Measurements from ENCODE around the gene METTL2A. TPM values are rescaled to one million over a fixed set of nuclear protein-coding genes. Genes with fewer than 3 reads are reported as not detected.
A peak's percentile ranks its signal among the peaks of the same experiment; 100 is the strongest.
"Not testable (repeated sequence)": the region's sequence is repeated elsewhere in the genome, so short reads cannot be mapped to it uniquely, and the experiment has no call there.

METTL2A gene
- polyA plus RNA-seq, 2 donors = 4.5 to 10.5 TPM

DNA sequence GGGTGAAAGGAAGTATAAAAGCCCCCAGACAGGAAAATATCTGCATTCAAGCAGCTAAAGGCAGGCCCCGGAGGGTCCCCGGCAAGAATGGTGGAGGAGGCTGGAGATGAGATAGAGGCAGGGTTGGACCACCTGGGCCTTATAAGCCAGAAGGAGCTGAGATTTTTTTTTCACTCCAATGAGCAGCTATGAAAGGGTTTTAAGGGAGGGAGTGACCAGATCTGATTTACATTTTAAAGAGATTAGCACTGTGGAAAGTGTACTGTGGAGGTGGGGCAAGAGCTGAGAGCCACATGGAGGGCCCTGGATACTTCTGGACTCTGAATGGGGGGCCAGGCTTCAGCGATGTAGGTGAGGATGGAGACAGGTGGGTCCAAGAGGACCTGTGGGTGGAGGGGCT, 40.7 kb downstream of the METTL2A start:
- not testable (repeated sequence) for H3K27ac ChIP-seq (ENCODE audit: low read depth in 2 of 2, low read length in 1 of 2); H3K27me3 ChIP-seq (ENCODE audit: control insufficient read depth in 1 of 2, insufficient read depth in 2 of 2, low read length in 2 of 2); H3K4me3 ChIP-seq (ENCODE audit: low read depth in 1 of 2, low read length in 2 of 2); H3K36me3 ChIP-seq (ENCODE audit: control insufficient read depth in 2 of 2, insufficient read depth in 2 of 2, low read length in 1 of 2); H3K4me1 ChIP-seq (ENCODE audit: control insufficient read depth in 2 of 2, insufficient read depth in 2 of 2, low read length in 1 of 2); H3K9me3 ChIP-seq (ENCODE audit: control insufficient read depth in 2 of 2, insufficient read depth in 1 of 2, low read depth in 1 of 2, low read length in 1 of 2)
- 88 to 96% methylated on average over 3 of the region's 3 CpGs for WGBS, 2 donors

DNA sequence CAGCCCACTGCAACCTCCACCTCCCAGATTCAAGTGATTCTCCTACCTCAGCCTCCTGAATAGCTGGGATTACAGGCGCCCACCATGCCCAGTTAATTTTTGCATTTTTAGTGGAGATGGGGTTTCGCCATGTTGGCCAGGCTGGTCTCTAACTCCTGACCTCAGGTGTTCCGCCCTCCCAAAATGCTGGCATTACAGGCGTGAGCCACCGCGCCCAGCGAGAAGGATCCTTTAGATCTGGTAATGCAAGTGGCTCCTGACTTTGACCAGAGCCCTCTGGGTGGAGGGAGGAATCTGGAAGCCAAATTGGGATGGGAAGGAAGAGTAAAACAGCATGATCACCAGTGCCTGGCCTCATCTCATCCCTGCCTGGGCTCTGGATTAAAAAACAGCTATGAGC, 41.6 kb downstream of the METTL2A start:
- H3K36me3 ChIP-seq (ENCODE audit: control insufficient read depth in 2 of 2, insufficient read depth in 2 of 2, low read length in 1 of 2); H3K27ac ChIP-seq (ENCODE audit: low read depth in 2 of 2, low read length in 1 of 2); H3K4me3 ChIP-seq (ENCODE audit: low read depth in 1 of 2, low read length in 2 of 2); H3K4me1 ChIP-seq (ENCODE audit: control insufficient read depth in 2 of 2, insufficient read depth in 2 of 2, low read length in 1 of 2); H3K27me3 ChIP-seq (ENCODE audit: control insufficient read depth in 1 of 2, insufficient read depth in 2 of 2, low read length in 2 of 2); H3K9me3 ChIP-seq (ENCODE audit: control insufficient read depth in 2 of 2, insufficient read depth in 1 of 2, low read depth in 1 of 2, low read length in 1 of 2): not testable (repeated sequence)
- WGBS, 2 donors = 93 to 94% methylated on average over 7 of the region's 7 CpGs

DNA sequence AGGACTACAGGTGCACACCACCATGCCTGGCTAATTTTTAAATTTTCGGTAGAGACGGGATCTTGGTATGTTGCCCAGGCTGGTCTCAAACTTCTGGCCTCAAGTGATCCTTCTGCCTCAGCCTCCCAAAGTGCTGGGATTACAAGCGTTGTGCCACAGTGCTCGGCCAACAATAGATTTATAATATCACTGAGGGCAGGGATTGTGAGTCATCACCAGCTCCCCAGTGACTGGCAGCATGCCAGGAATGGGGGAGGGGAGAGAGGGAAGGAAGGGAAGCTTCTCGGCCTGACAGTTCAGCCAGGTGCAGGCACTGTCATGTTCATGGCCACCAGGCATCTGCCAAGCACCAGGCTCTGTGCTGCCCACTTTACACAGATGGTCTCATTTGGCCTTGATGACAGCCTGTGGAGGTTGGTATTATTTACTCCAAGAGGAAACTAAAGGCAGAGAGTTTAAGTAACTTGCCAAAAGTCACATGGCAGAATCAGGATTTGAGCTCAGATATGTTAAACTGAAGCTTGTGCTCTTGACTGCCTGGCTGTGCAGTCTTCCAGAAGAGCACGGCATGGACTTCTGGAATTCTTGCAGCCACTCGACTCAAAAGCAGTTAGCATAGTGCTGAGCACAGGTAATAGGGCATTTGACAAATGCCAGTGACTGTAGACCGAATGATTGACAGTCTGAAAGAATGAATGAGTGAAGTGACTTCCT, 47.1 kb downstream of the METTL2A start:
- not testable (repeated sequence) for H3K4me3 ChIP-seq (ENCODE audit: low read depth in 1 of 2, low read length in 2 of 2); H3K36me3 ChIP-seq (ENCODE audit: control insufficient read depth in 2 of 2, insufficient read depth in 2 of 2, low read length in 1 of 2); H3K27me3 ChIP-seq (ENCODE audit: control insufficient read depth in 1 of 2, insufficient read depth in 2 of 2, low read length in 2 of 2); H3K9me3 ChIP-seq (ENCODE audit: control insufficient read depth in 2 of 2, insufficient read depth in 1 of 2, low read depth in 1 of 2, low read length in 1 of 2); H3K4me1 ChIP-seq (ENCODE audit: control insufficient read depth in 2 of 2, insufficient read depth in 2 of 2, low read length in 1 of 2)
- WGBS, 2 donors = 26 to 36% methylated on average over 6 of the region's 8 CpGs
- H3K27ac ChIP-seq (ENCODE audit: low read depth in 2 of 2, low read length in 1 of 2) = peak overlapping the region; percentile 55 to 59

DNA sequence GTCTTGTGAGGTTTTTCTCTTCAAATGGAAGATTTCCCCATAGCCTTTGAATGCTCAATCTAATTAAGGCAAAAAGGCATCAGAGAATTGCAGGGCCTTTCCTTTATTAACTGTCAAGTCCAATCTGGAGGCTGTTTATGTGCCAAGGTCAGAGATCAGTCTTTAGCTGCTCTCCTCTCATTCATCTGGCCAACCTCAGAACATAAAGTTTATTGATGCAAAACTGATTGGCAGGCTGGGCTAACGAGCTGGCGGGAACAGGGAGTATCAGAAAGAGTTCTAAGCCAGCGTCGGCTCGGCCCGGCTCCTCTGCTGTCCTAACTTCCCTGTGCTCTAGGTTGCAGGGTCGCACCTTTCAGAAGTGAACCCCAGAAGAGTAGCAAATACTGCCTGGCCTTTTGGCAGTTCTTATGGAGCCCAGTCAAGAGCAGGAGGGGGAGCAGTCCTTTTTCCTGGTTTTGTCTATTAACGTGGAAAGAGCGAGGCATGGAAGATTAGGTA, 47.7 kb downstream of the METTL2A start:
- not testable (repeated sequence) for H3K27ac ChIP-seq (ENCODE audit: low read depth in 2 of 2, low read length in 1 of 2); H3K36me3 ChIP-seq (ENCODE audit: control insufficient read depth in 2 of 2, insufficient read depth in 2 of 2, low read length in 1 of 2); H3K4me3 ChIP-seq (ENCODE audit: low read depth in 1 of 2, low read length in 2 of 2); H3K27me3 ChIP-seq (ENCODE audit: control insufficient read depth in 1 of 2, insufficient read depth in 2 of 2, low read length in 2 of 2); H3K4me1 ChIP-seq (ENCODE audit: control insufficient read depth in 2 of 2, insufficient read depth in 2 of 2, low read length in 1 of 2); H3K9me3 ChIP-seq (ENCODE audit: control insufficient read depth in 2 of 2, insufficient read depth in 1 of 2, low read depth in 1 of 2, low read length in 1 of 2)
- WGBS, 2 donors = 71 to 81% methylated on average over 7 to 9 of the region's 9 CpGs

DNA sequence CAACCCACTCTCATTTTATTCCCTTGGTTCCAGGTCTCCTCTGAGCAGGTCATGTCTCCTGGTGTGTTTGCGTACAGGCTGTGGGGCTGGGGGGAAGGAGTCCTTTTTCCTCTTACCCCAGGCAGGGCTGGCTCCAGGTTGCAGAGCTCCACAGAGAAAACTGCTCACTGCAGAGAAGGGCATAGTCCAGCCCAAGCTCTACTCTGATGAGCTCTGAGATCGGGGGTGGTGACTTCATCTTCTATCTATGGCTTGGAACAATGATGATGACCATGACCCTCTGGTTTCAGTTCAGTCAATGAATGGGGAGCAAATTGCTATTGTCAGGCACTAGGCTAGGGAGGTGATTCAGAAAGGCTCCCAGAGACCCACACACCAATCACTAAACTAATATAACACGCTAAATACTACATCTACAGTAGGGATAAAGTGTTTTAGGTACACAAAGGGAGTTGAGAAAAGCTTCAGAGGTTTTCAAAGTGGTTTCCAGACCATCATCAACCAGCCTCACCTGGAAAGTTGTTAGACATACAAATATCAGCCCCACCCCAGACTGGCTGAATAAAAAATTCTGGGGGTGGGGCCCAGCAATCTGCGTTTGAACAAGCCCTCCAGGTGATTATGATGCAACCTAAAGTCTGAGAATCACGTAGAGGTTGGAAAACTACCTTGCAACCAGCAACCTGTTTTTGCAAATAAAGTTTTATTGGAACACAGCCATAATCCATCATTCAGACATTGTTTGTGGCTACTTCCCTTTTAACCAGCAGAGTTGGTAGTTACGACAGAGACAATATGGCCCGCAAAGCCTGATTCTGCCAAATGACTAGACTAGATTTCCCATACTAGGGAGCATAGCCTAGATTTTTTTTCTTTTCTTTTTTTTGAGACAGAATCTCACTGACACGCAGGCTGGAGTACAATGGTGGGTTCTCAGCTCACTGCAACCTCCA, 49.6 kb downstream of the METTL2A start:
- not testable (repeated sequence) for H3K4me1 ChIP-seq (ENCODE audit: control insufficient read depth in 2 of 2, insufficient read depth in 2 of 2, low read length in 1 of 2); H3K27me3 ChIP-seq (ENCODE audit: control insufficient read depth in 1 of 2, insufficient read depth in 2 of 2, low read length in 2 of 2); H3K9me3 ChIP-seq (ENCODE audit: control insufficient read depth in 2 of 2, insufficient read depth in 1 of 2, low read depth in 1 of 2, low read length in 1 of 2); H3K36me3 ChIP-seq (ENCODE audit: control insufficient read depth in 2 of 2, insufficient read depth in 2 of 2, low read length in 1 of 2); H3K4me3 ChIP-seq (ENCODE audit: low read depth in 1 of 2, low read length in 2 of 2)
- peak overlapping the region in 1 of 2 donors; percentile 49 for H3K27ac ChIP-seq (ENCODE audit: low read depth in 2 of 2, low read length in 1 of 2)
- 66 to 74% methylated on average over 8 of the region's 8 CpGs for WGBS, 2 donors

DNA sequence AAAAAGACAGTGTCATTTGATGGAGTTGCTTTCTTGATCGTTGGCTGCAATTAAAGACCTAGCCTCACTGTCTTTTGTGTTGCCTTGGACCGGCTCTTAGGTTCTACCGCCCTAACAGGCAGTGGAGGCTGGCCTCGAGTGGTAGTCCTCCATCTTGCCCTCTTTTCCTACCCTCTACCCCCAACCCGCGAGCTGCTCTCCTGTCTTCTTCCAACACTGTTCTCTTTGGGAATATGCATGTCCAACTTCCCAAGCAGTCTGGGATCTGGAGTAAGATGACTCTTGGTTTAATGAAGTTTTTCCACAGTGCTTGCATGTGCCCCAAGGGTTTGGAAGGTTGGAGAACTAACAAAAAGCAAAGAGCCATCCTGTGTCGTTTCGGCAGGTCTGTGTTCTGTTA, 53.4 kb downstream of the METTL2A start:
- H3K27ac ChIP-seq (ENCODE audit: low read depth in 2 of 2, low read length in 1 of 2); H3K27me3 ChIP-seq (ENCODE audit: control insufficient read depth in 1 of 2, insufficient read depth in 2 of 2, low read length in 2 of 2); H3K4me3 ChIP-seq (ENCODE audit: low read depth in 1 of 2, low read length in 2 of 2); H3K9me3 ChIP-seq (ENCODE audit: control insufficient read depth in 2 of 2, insufficient read depth in 1 of 2, low read depth in 1 of 2, low read length in 1 of 2); H3K4me1 ChIP-seq (ENCODE audit: control insufficient read depth in 2 of 2, insufficient read depth in 2 of 2, low read length in 1 of 2); H3K36me3 ChIP-seq (ENCODE audit: control insufficient read depth in 2 of 2, insufficient read depth in 2 of 2, low read length in 1 of 2): not testable (repeated sequence)
- 82 to 86% methylated on average over 8 of the region's 8 CpGs for WGBS, 2 donors

DNA sequence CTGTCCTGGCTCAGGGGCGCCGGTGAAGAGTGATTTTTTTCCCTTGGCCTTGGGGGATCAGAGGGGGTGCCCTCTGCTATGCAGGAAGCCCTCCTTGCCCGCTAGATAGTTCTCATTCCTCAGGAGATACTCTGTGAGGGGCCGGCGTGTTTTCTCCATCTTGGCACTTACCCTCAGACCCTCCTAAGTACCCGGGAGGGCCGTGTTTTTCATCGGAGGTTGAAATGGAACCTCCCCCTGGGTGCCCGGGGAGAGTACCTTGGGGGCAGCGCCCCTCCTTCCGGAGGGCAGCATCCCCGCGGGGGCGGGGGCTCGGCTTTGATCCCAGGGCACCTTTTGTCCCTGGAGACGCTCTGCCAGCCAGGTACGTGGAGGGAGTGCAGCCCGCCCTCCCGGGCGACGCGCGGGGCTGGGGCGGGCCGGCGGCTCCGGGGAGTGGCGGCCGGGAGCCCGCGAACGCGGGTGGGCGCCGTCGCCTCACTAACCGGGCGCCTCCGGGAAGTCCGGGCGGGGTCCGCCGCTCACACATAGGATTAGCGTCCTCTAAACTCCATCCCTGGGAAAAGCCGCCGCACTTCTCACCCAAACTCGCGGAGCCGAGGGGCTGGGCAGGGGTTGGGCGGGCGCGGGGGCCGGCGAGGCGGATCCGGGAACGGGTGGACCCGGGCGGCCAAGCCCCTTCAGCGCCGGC, 54.2 kb downstream of the METTL2A start:
- H3K4me3 ChIP-seq (ENCODE audit: low read depth in 1 of 2, low read length in 2 of 2) = peak overlapping the region; percentile 68 to 78
- not testable (repeated sequence) for H3K9me3 ChIP-seq (ENCODE audit: control insufficient read depth in 2 of 2, insufficient read depth in 1 of 2, low read depth in 1 of 2, low read length in 1 of 2); H3K36me3 ChIP-seq (ENCODE audit: control insufficient read depth in 2 of 2, insufficient read depth in 2 of 2, low read length in 1 of 2); H3K27me3 ChIP-seq (ENCODE audit: control insufficient read depth in 1 of 2, insufficient read depth in 2 of 2, low read length in 2 of 2); H3K4me1 ChIP-seq (ENCODE audit: control insufficient read depth in 2 of 2, insufficient read depth in 2 of 2, low read length in 1 of 2)
- 1 to 2% methylated on average over 37 to 61 of the region's 61 CpGs for WGBS, 2 donors
- peak overlapping the region; percentile 87 to 95 for H3K27ac ChIP-seq (ENCODE audit: low read depth in 2 of 2, low read length in 1 of 2)

DNA sequence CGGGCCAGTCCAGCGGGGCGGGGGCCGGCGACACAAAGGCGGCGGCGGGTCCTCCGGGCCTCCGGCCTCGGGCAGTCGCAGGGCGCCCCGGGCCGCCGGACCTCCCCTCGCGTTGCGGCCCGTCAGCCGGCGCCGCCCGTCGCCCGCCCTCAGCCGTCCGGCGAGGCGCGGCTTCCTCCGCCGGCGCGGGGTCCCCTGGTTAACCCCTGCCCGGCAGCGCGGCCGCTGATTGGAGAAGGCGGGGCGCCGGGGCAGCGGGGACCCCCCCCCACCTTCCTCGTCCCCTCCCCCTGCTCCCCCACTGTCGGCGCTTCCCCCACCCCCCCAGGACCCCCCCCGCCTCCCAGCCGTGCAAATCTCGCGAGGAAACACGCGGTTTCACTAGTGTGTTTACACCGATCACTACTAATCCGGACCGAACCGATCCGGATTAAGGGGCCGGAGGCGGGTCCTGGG, 54.8 kb downstream of the METTL2A start, which contains the start of gene TLK2:
TLK2 (plus strand) TSS at position 402 of the 456 bp plus-strand sequence. CDS start 2,301 bp downstream, outside the sequence.
- WGBS, 2 donors = 1% methylated on average over 30 to 59 of the region's 59 CpGs
- Histone ChIP-seq H3K36me3 (ENCODE audit: control insufficient read depth in 2 of 2, insufficient read depth in 2 of 2, low read length in 1 of 2) (no peaks in the 10 kb centered on the region), H3K9me3 (ENCODE audit: control insufficient read depth in 2 of 2, insufficient read depth in 1 of 2, low read depth in 1 of 2, low read length in 1 of 2) (no peaks in the 10 kb centered on the region), H3K4me3 (ENCODE audit: low read depth in 1 of 2, low read length in 2 of 2) (peak within 1 kb of the TSS; percentile 74 to 78), H3K4me1 (ENCODE audit: control insufficient read depth in 2 of 2, insufficient read depth in 2 of 2, low read length in 1 of 2) (no peaks in the 10 kb centered on the region), H3K27ac (ENCODE audit: low read depth in 2 of 2, low read length in 1 of 2) (peak within 1 kb of the TSS; percentile 87 to 95), H3K27me3 (ENCODE audit: control insufficient read depth in 1 of 2, insufficient read depth in 2 of 2, low read length in 2 of 2) (no peaks in the 10 kb centered on the region)

DNA sequence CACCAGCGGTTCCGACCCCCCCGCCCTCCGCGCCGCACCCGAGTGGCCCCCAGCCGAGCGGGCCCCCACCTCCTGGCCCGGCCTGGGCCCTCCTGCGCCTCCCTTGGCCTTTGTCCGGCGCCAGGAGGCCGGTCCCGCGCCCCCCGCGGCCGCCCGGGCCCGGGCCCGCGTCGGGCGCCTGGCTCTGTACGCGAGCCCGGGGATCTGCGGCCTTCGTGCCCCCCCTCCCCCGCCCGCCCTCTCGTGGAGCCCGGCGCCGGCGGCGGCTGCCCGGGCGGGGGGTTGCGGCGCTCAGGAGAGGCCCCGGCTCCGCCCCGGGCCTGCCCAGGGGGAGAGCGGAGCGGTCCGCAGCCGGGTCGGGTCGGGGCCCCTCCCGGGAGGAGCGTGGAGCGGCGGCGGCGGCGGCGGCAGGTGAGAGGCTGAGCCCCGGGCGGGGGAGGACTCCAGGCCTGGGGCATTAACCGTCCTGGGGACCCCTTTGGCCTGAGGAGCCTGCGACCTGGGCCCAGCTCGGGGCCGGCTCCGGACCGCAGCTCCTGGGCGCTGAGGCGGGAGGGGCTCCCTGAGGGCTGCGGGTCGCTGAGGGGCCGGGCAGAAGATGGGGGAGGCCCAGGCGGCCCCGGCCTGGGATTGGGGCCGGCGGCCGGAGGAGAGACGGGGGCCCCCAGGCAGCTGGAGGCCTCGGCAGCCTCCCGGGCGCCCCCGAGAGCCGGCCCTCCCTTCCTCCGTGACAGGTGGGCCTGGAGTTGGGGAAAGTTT, 55.4 kb downstream of the METTL2A start:
- not testable (repeated sequence) for H3K9me3 ChIP-seq (ENCODE audit: control insufficient read depth in 2 of 2, insufficient read depth in 1 of 2, low read depth in 1 of 2, low read length in 1 of 2); H3K27me3 ChIP-seq (ENCODE audit: control insufficient read depth in 1 of 2, insufficient read depth in 2 of 2, low read length in 2 of 2); H3K4me1 ChIP-seq (ENCODE audit: control insufficient read depth in 2 of 2, insufficient read depth in 2 of 2, low read length in 1 of 2); H3K36me3 ChIP-seq (ENCODE audit: control insufficient read depth in 2 of 2, insufficient read depth in 2 of 2, low read length in 1 of 2)
- peak overlapping the region; percentile 87 to 89 for H3K27ac ChIP-seq (ENCODE audit: low read depth in 2 of 2, low read length in 1 of 2)
- H3K4me3 ChIP-seq (ENCODE audit: low read depth in 1 of 2, low read length in 2 of 2) = peak overlapping the region; percentile 74 to 78
- 0 to 4% methylated on average over 7 to 84 of the region's 84 CpGs for WGBS, 2 donors

All from esophagus (tissue), 2 donors.